Measurements from ENCODE around the gene BCR. TPM values are rescaled to one million over a fixed set of nuclear protein-coding genes. Genes with fewer than 3 reads are reported as not detected.

The BCR gene
- total and polyA plus RNA-seq, 2 of the 4 experiments (the other 2 are of a cell fraction), result 28.9 to 44.6 TPM

- intact Hi-C loops (cut with micrococcal nuclease), result no loop called here
- POLR2A ChIA-PET (ENCODE audit: unreplicated experiment), result no interaction called here
- ATAC-seq (ENCODE audit: low read depth), result no peak
These were observed 30.5 kb upstream of the BCR start for GRCh38 chr22:23149743-23150238.

More at GRCh38 chr22:23149743-23150238, 30.5 kb upstream of the BCR start:
- Histone ChIP-seq H3K4me1 (ENCODE audit: control insufficient read depth, insufficient read depth, low read length) (peaks cover 17% of the 10 kb centered on the region), H3K27me3 (ENCODE audit: control insufficient read depth, insufficient read depth, low read length) (no peaks in the 10 kb centered on the region), H3K56ac (ENCODE audit: extremely low read depth, insufficient read depth, low read length) (no peak overlapping the region), H3K9me3 (ENCODE audit: control insufficient read depth, insufficient read depth, low read length) (no peaks in the 10 kb centered on the region), H3K18ac (ENCODE audit: low read depth, low read length) (no peak overlapping the region), H3K79me1 (ENCODE audit: low read depth in 1 of 2, low read length in 2 of 2) (peaks cover 0 to 6% of the 10 kb centered on the region in 2 experiments; a peak in 1 of 4 replicates), H2BK20ac (ENCODE audit: low read depth, low read length) (no peak overlapping the region), H2AK9ac (replicated peaks; ENCODE audit: low read depth, low read length, poor library complexity) (no peak overlapping the region), H4K5ac (ENCODE audit: low read depth, low read length) (no peak overlapping the region), H2AK5ac (ENCODE audit: low read depth, low read length) (no peak overlapping the region), H4K91ac (ENCODE audit: insufficient read depth, low read depth, low read length) (no peak overlapping the region), H3K14ac (replicated peaks; ENCODE audit: low read depth, low read length) (no peak overlapping the region), H3K4ac (ENCODE audit: low read depth, low read length) (no peak overlapping the region; the same call in 1 of the 2 replicates), H2AFZ (replicated peaks; ENCODE audit: low read length, poor library complexity) (no peak overlapping the region), H3K9me1 (ENCODE audit: insufficient read depth, low read length) (peaks cover 6% of the 10 kb centered on the region; the same call in 1 of the 2 replicates), H2BK5ac (ENCODE audit: low read depth, low read length, poor library complexity, severe bottlenecking) (no peak overlapping the region), H2BK15ac (ENCODE audit: low read depth, low read length) (no peak overlapping the region), H3K27ac (ENCODE audit: insufficient read depth, low read length) (no peak overlapping the region), H3K23ac (ENCODE audit: low read depth, low read length) (no peak overlapping the region), H4K20me1 (ENCODE audit: insufficient read depth, low read length) (0 out of 2 replicates have a peak, but pooled peaks cover 4% of the 10 kb centered on the region), H3K4me3 (ENCODE audit: insufficient read depth, low read depth, low read length) (no peak overlapping the region), H3K9ac (ENCODE audit: low read depth, low read length) (no peak overlapping the region), H3K4me2 (ENCODE audit: low read depth, low read length) (no peak overlapping the region), H2BK120ac (ENCODE audit: low read depth, low read length) (no peak overlapping the region), H4K8ac (ENCODE audit: low read depth in 2 of 2, low read length in 2 of 2) (no peak overlapping the region), H3K36me3 (ENCODE audit: control insufficient read depth, insufficient read depth, low read length) (peaks cover 2% of the 10 kb centered on the region; the same call in 1 of the 2 replicates)
- no TSS peak for BruUV-seq (replicated peaks)
- dilution Hi-C loops (cut with HindIII; ENCODE audit: low sequenced_read_pairs, unreplicated experiment) (no loop called here), in situ Hi-C loops (cut with MboI; ENCODE audit: low sequenced_read_pairs) (no loop called here)
- CTCF ChIA-PET, result no interaction called here
- TF ChIP-seq CTCF (conservative IDR thresholded peaks at IDR 0.05; ENCODE audit: low read depth, low read length) (no peak), POLR2A (IDR thresholded peaks at IDR 0.05; ENCODE audit: low read depth, low read length) (no peak), RFX5 (IDR thresholded peaks at IDR 0.05; ENCODE audit: low read depth, low read length) (no peak), BHLHE40 (IDR thresholded peaks at IDR 0.05; ENCODE audit: low read depth, low read length) (no peak), MAZ (IDR thresholded peaks at IDR 0.05; ENCODE audit: borderline replicate concordance, low read depth, low read length) (no peak), MXI1 (IDR thresholded peaks at IDR 0.05; ENCODE audit: borderline replicate concordance, low read depth, low read length) (no peak), CEBPB (IDR thresholded peaks at IDR 0.05; ENCODE audit: low read depth, low read length) (no peak), NFE2L2 (IDR thresholded peaks at IDR 0.05; ENCODE audit: low read depth, low read length) (no peak), RCOR1 (IDR thresholded peaks at IDR 0.05; ENCODE audit: insufficient replicate concordance, low read length) (no peak), CHD1 (IDR thresholded peaks at IDR 0.05; ENCODE audit: low read depth, low read length) (no peak), SMC3 (IDR thresholded peaks at IDR 0.05; ENCODE audit: low read depth, low read length) (no peak), FOS (IDR thresholded peaks at IDR 0.05; ENCODE audit: low read depth, low read length) (no peak), RAD21 (IDR thresholded peaks at IDR 0.05; ENCODE audit: low read length) (no peak), MAFK (IDR thresholded peaks at IDR 0.05; ENCODE audit: low read depth, low read length) (no peak)
- TF ChIP-seq, protein P1, sequence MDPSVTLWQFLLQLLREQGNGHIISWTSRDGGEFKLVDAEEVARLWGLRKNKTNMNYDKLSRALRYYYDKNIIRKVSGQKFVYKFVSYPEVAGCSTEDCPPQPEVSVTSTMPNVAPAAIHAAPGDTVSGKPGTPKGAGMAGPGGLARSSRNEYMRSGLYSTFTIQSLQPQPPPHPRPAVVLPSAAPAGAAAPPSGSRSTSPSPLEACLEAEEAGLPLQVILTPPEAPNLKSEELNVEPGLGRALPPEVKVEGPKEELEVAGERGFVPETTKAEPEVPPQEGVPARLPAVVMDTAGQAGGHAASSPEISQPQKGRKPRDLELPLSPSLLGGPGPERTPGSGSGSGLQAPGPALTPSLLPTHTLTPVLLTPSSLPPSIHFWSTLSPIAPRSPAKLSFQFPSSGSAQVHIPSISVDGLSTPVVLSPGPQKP (IDR thresholded peaks at IDR 0.05; ENCODE audit: borderline replicate concordance, low read depth, low read length), result no peak
- TF ChIP-seq, protein P2, sequence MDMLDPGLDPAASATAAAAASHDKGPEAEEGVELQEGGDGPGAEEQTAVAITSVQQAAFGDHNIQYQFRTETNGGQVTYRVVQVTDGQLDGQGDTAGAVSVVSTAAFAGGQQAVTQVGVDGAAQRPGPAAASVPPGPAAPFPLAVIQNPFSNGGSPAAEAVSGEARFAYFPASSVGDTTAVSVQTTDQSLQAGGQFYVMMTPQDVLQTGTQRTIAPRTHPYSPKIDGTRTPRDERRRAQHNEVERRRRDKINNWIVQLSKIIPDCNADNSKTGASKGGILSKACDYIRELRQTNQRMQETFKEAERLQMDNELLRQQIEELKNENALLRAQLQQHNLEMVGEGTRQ (IDR thresholded peaks at IDR 0.05; ENCODE audit: low read depth, low read length), result no peak
- DNase-seq, result no peak
- 79% methylated on average over 2 of the region's 15 CpGs; no CpG with 5 or more reads in 1 of the 2 experiments for WGBS, 2 experiments (ENCODE audit: extremely low coverage in 2 of 2, insufficient read length in 1 of 2)

Measured in IMR-90 (cell line).